ENCODE data around the gene GLT6D1.

Gene GLT6D1

DNA sequence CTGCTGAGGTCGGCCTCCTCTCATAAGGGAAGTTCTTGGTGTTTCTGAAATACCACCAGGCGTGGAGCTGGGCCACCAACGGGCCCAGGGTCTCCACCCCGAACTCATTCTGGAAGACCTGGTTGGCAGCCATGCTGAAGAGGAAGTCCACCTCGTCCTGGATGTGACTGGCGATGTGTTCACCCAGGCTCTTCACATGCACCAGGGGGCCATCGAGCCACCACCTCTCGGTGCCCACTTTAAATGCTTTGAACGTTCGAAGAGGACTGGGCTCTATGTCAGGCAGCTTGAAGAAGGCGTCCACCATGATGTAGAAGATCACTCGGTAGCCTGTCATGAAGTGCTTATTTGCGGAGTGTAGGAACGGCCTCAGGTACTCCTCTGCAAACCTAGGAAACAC is 15.1 kb downstream of the GLT6D1 start:
- no peak for DNase-seq (ENCODE audit: low read depth)
- TF ChIP-seq, protein P1, sequence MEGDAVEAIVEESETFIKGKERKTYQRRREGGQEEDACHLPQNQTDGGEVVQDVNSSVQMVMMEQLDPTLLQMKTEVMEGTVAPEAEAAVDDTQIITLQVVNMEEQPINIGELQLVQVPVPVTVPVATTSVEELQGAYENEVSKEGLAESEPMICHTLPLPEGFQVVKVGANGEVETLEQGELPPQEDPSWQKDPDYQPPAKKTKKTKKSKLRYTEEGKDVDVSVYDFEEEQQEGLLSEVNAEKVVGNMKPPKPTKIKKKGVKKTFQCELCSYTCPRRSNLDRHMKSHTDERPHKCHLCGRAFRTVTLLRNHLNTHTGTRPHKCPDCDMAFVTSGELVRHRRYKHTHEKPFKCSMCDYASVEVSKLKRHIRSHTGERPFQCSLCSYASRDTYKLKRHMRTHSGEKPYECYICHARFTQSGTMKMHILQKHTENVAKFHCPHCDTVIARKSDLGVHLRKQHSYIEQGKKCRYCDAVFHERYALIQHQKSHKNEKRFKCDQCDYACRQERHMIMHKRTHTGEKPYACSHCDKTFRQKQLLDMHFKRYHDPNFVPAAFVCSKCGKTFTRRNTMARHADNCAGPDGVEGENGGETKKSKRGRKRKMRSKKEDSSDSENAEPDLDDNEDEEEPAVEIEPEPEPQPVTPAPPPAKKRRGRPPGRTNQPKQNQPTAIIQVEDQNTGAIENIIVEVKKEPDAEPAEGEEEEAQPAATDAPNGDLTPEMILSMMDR (IDR thresholded peaks at IDR 0.05; ENCODE audit: low read length, missing control alignments) = no peak
- H3K4me3 ChIP-seq (replicated peaks; ENCODE audit: low read depth, low read length) = no peak overlapping the region

DNA sequence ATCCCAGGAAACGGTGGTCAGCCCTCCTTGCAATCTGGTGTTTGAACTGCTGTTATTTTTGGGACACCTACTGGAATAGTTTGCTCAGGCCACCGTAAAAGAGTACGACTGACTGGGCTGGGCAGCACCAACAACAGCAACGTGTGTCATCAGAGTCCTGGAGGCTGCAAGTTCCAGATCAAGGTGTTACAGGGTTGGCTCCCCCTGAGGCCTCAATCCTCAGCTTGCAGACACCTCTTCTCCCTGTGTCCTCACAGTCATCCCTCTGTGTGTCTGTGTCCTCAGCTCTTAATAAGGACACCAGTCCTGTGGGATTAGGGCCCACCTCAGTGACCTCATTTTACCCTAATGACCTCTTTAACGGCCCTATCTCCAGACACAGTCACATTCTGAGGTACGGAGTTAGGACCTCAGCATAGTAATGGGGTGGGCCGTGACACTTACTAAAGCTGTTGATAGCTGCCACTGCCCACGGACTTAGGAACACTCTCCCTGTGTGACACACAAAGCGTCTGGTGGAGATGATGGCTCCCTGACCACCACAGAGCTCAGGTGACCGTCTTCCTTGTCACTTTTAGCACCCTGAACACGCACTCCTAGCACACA is 16.8 kb downstream of the GLT6D1 start:
- no peak overlapping the region for H3K4me3 ChIP-seq (replicated peaks; ENCODE audit: low read depth, low read length)
- DNase-seq (ENCODE audit: low read depth) = no peak
- TF ChIP-seq, protein P1 (IDR thresholded peaks at IDR 0.05; ENCODE audit: low read length, missing control alignments) = no peak

DNA sequence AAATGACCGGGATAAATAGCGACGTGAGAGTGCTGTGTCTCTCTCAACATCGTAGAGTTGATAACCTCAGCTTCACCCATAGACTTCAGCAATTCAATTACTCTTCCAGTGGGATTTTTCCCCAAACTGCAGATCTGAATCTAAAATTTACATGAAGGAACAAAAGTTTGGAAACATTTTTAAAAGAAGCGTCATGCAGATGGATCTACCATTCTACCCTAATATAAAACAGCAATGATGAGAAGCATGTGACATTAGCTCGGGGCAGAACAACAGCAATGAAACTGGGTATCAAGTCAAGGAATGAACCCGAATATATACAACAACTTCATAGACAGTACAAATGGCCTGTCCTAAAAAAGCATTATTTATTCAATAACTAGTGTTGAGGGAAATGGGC is 18.8 kb downstream of the GLT6D1 start:
- TF ChIP-seq, protein P1 (IDR thresholded peaks at IDR 0.05; ENCODE audit: low read length, missing control alignments) = no peak
- no peak for DNase-seq (ENCODE audit: low read depth)

DNA sequence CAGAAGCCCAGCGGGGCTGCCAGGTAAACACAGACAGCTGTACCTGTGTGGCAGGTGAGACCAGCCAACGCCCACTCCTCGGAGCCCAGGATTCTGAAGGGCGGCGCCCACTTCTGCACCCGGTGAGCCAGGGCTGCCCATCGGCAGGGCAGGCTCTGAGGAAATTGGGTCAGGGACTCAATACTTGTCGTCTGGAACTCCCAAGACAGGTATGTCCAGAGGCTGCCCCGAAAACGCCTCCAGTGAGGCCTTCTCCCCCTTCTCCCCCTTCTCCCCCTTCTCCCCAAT is 19.8 kb downstream of the GLT6D1 start:
- TF ChIP-seq, protein P1 (IDR thresholded peaks at IDR 0.05; ENCODE audit: low read length, missing control alignments) = no peak
- no peak for DNase-seq (ENCODE audit: low read depth)
- no peak overlapping the region for H3K4me3 ChIP-seq (replicated peaks; ENCODE audit: low read depth, low read length)

More for the DNA sequence above, 18.8 kb downstream of the GLT6D1 start:
- H3K4me3 ChIP-seq (replicated peaks; ENCODE audit: low read depth, low read length) = no peak overlapping the region

DNA sequence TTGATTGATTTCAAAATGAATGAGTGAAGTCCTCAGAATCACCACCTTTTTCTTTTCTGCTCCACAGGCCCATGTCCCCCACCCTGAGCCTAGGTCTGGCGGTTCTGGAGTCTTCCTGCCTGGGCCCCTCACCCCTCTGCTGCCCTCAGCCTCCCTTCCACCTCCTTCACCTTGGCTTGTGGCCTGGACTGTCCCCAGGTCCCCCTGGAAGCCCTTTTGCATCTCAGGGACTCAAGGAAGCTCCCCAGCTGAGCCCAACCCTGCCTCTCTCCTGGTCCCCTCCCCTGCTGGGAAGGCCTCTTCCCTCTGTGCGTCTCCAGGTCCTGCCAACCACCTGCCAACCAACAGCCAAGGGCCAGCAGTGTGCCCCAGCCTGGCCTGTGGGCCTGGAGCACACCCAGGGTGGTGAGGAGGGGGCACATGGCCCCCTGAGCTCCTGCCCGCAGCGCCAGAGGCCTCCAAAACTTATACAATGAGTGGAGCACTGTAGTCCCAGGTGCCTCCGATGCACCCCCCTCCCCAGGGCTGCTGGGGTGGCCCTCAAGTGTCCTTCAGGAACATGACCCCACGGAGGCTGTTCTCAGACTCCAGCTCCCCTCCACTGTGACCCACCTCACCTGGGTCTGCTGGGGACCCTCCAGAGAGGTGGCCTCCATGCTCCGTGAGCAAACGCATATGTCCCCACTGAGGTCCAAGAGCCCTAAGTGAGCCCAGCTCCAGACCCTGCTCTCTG is 20.3 kb downstream of the GLT6D1 start:
- H3K4me3 ChIP-seq (replicated peaks; ENCODE audit: low read depth, low read length) = no peak overlapping the region
- no peak for DNase-seq (ENCODE audit: low read depth)
- TF ChIP-seq, protein P1 (IDR thresholded peaks at IDR 0.05; ENCODE audit: low read length, missing control alignments) = no peak

DNA sequence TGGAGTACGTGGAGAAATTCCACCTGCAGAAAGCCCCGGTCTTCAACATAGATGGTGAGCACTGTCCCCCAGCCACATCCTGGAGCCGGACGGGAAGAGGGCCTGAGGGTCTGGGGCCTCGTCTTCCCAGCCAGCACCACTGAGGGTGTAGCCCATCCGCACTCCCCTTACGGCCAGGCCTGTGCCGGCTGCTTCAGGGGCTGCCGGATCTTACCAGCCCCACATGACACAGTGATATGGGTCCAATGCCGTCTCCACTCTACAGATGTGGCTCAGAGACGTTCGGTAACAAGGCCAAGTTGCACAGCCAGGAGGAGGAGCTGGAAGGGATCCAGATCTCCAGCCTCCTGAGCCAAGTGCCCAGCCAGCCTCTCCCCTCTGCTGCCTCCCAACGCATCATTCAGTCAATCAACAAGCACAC is 21.3 kb downstream of the GLT6D1 start:
- no peak for DNase-seq (ENCODE audit: low read depth)
- TF ChIP-seq, protein P1 (IDR thresholded peaks at IDR 0.05; ENCODE audit: low read length, missing control alignments) = no peak
- H3K4me3 ChIP-seq (replicated peaks; ENCODE audit: low read depth, low read length) = no peak overlapping the region

DNA sequence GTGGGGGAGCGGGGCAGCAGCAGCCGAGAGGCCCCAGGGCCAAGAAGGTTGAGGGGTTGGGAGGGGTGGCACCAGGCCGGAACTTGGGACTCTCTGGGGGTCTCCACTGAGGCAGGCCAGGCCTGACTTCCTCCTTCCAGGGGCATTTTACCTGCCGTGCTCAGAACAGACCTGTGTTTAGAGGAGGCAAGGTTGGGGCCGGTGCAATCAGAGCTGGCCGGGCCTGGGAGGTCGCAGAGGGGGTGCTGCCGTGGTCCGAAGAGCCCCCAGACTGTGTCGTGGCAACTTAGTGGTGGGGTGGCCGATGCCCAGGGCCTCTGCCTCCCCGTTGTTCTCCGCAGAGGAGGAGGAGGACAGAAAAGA is 21.8 kb downstream of the GLT6D1 start:
- no peak for DNase-seq (ENCODE audit: low read depth)
- TF ChIP-seq, protein P1 (IDR thresholded peaks at IDR 0.05; ENCODE audit: low read length, missing control alignments) = no peak
- H3K4me3 ChIP-seq (replicated peaks; ENCODE audit: low read depth, low read length) = no peak overlapping the region

Measured in fibroblast of pulmonary artery (primary cell).